HepG2 (cell line): ENCODE results near the gene COQ6. TPM values are rescaled to one million over a fixed set of nuclear protein-coding genes. Genes with fewer than 3 reads are reported as not detected.

Experiments used
- ATAC-seq: fragments of 200-7000 bp; cut with Tn5 transposase; 3 replicates; pipeline ENCODE4 v1.9.1; 2020; ENCODE audit warnings: mild to moderate bottlenecking, moderate library complexity
- BruUV-seq: library from RNA; stranded (reverse); fragments of 400-500 nt; replicated peaks from 2 replicates; lab custom pipeline; 2021; lab: Mats Ljungman, UMichigan
- CTCF ChIA-PET: fragments of 300-600 bp; formaldehyde crosslinking; extraction: SDS; loops from one replicate; lab custom pipeline; 2021; ENCODE audit warnings: low total read pairs, inconsistent platforms, low intra/inter-chr PET ratio; lab: Yijun Ruan, JAX
- POLR2A ChIA-PET: fragments of 350-600 bp; sonication (Branson Sonifier 250); formaldehyde crosslinking; loops from one replicate; lab custom pipeline; 2020; ENCODE audit warnings: antibody characterized with exemption, inconsistent platforms; lab: Yijun Ruan, JAX
- DNase-seq: peaks from one replicate; pipeline ENCODE4 v3.0.0-alpha.2; 2015; ENCODE audit warnings: low spot score
- FAIRE-seq: peaks from 3 replicates; lab custom pipeline; 2011; peaks lifted over from hg19 to GRCh38; lab: Jason Lieb, UNC
- H2AFZ ChIP-seq: one replicate; pipeline ENCODE4 v1.6.1; 2011; ENCODE audit warnings: low read length, inconsistent platforms
- H3K27ac ChIP-seq: fragments of 300-600 bp; 3 replicates; pipeline ENCODE4 v1.8.0; 2011; ENCODE audit warnings: mixed run types, mild to moderate bottlenecking, mixed read lengths, low read length, inconsistent platforms; ENCODE audit not compliant: insufficient read depth; ENCODE audit errors: extremely low read length
- H3K27me3 ChIP-seq, 2 experiments: fragments of 200-600 bp in 1 of 2; 2 replicates in 1 of 2; 3 replicates in 1 of 2; pipeline versions ENCODE4 v1.6.0 to v1.8.0; 2011; ENCODE audit warnings: low read length in 2 of 2, mild to moderate bottlenecking in 2 of 2, moderate library complexity in 2 of 2, inconsistent platforms in 1 of 2; ENCODE audit not compliant: insufficient read depth in 2 of 2, control insufficient read depth in 1 of 2
- H3K36me3 ChIP-seq, 2 experiments: fragments of 200-600 bp in 1 of 2; replicated peaks in 1 of 2; 2 replicates in 1 of 2; 3 replicates in 1 of 2; pipeline versions ENCODE4 v1.5.1 to v1.8.0; 2011; ENCODE audit warnings: low read length in 2 of 2, inconsistent platforms in 1 of 2; ENCODE audit not compliant: insufficient read depth in 2 of 2, control insufficient read depth in 1 of 2
- H3K4me1 ChIP-seq: 2 replicates; pipeline ENCODE4 v1.5.1; 2012; ENCODE audit warnings: low read length, inconsistent platforms; ENCODE audit not compliant: insufficient read depth
- H3K4me2 ChIP-seq: 2 replicates; pipeline ENCODE4 v1.6.0; 2011; ENCODE audit warnings: low read depth, low read length, inconsistent platforms
- H3K4me3 ChIP-seq, 3 experiments: fragments of 200-600 bp in 1 of 3; sonication (generic), shearing (Covaris generic) in 1 of 3; replicated peaks in 1 of 3; 2 replicates each; pipeline ENCODE4 v1.5.1; 2011 to 2016; ENCODE audit warnings: low read length in 3 of 3, inconsistent platforms in 2 of 3, low read depth in 2 of 3, mild to moderate bottlenecking in 2 of 3, control low read depth in 1 of 3, mixed read lengths in 1 of 3; ENCODE audit not compliant: insufficient read depth in 1 of 3
- H3K79me2 ChIP-seq: one replicate; pipeline ENCODE4 v1.6.1; 2011; ENCODE audit warnings: low read length, inconsistent platforms; ENCODE audit not compliant: insufficient read depth
- H3K9ac ChIP-seq: 2 replicates; pipeline ENCODE4 v1.6.0; 2011; ENCODE audit warnings: mild to moderate bottlenecking, low read depth, low read length, inconsistent platforms; ENCODE audit not compliant: insufficient read depth
- H3K9me3 ChIP-seq: 2 replicates; pipeline ENCODE4 v1.5.1; 2012; ENCODE audit warnings: mild to moderate bottlenecking, low read length
- H4K20me1 ChIP-seq: 2 replicates; pipeline ENCODE4 v1.6.0; 2011; ENCODE audit warnings: inconsistent platforms, mild to moderate bottlenecking, low read length, moderate library complexity; ENCODE audit not compliant: insufficient read depth
- ADNP ChIP-seq: sonication (generic); formaldehyde crosslinking; IDR thresholded peaks from 2 replicates; pipeline ENCODE4 v1.4.0; 2020; ENCODE audit warnings: missing genetic modification reagents
- AKAP8 ChIP-seq: sonication (generic); formaldehyde crosslinking; IDR thresholded peaks from 2 replicates; pipeline ENCODE4 v1.5.1; 2020; ENCODE audit warnings: mild to moderate bottlenecking, missing genetic modification reagents
- CHD4 ChIP-seq: fragments of 200-600 bp; sonication (generic); IDR thresholded peaks from 2 replicates; pipeline ENCODE4 v1.7.0; 2017; ENCODE audit warnings: mild to moderate bottlenecking, low read length, borderline replicate concordance
- JARID2 ChIP-seq: sonication (generic); formaldehyde crosslinking; IDR thresholded peaks from 2 replicates; pipeline ENCODE4 v1.8.1; 2023; ENCODE audit warnings: missing genetic modification reagents, inconsistent platforms; ENCODE audit not compliant: insufficient replicate concordance
- MED8 ChIP-seq: sonication (generic); formaldehyde crosslinking; IDR thresholded peaks from 2 replicates; pipeline ENCODE4 v1.8.1; 2023; ENCODE audit warnings: mild to moderate bottlenecking, missing genetic modification reagents; ENCODE audit not compliant: insufficient replicate concordance
- NFRKB ChIP-seq: fragments of 450-650 bp; IDR thresholded peaks from 2 replicates; pipeline ENCODE4 v1.6.1; 2017
- SALL1 ChIP-seq: sonication (generic); formaldehyde crosslinking; IDR thresholded peaks from 2 replicates; pipeline ENCODE4 v1.8.0; 2022; ENCODE audit warnings: mild to moderate bottlenecking, missing genetic modification reagents
- SSRP1 ChIP-seq: IDR thresholded peaks from 2 replicates; pipeline ENCODE4 v1.6.1; 2016; ENCODE audit warnings: control low read depth
- TARDBP ChIP-seq: sonication (generic); formaldehyde crosslinking; IDR thresholded peaks from 2 replicates; pipeline ENCODE4 v1.8.0; 2022; ENCODE audit warnings: mild to moderate bottlenecking, missing genetic modification reagents
- ZHX2 ChIP-seq, 2 experiments: sonication (generic) in 1 of 2; formaldehyde crosslinking in 1 of 2; IDR thresholded peaks; 2 replicates each; pipeline versions ENCODE4 v1.6.1 to v1.9.0; 2014 to 2022; ENCODE audit warnings: antibody characterized with exemption in 1 of 2, borderline replicate concordance in 1 of 2, inconsistent platforms in 1 of 2, low read depth in 1 of 2, missing genetic modification reagents in 1 of 2
- ZNF513 ChIP-seq: sonication (generic); formaldehyde crosslinking; conservative IDR thresholded peaks from 2 replicates; pipeline ENCODE4 v1.5.0; 2020; ENCODE audit warnings: missing genetic modification reagents
- ZNF724P ChIP-seq: sonication (generic); formaldehyde crosslinking; IDR thresholded peaks from 2 replicates; pipeline ENCODE4 v1.8.0; 2022; ENCODE audit warnings: missing genetic modification reagents, borderline replicate concordance
- ZNF766 ChIP-seq: sonication (generic); formaldehyde crosslinking; IDR thresholded peaks from 2 replicates; pipeline ENCODE4 v1.5.0; 2020; ENCODE audit warnings: missing genetic modification reagents, borderline replicate concordance
- WGBS: methylation state at CpG from one replicate; pipeline ENCODE4 v1.1.6; 2017; ENCODE audit warnings: low lambda C conversion rate; 5-methylcytosine and 5-hydroxymethylcytosine counted together
- in situ Hi-C: cut with HindIII; loops from 2 replicates; pipeline ENCODE4 v1.10.0; 2017; ENCODE audit warnings: low pct_unique_long_range_greater_than_20kb; ENCODE audit not compliant: extremely low pct_ligation_motif_present
- intact Hi-C: fragments of 100-400 bp; cut with micrococcal nuclease; formaldehyde crosslinking; loops from one replicate; pipeline ENCODE4 v1.10.0; 2022; ENCODE audit not compliant: unreplicated experiment
- polyA plus RNA-seq, 8 experiments: library from polyadenylated mRNA; depleted of rRNA in 3 of 8; stranded (reverse) in 7 of 8; unstranded in 1 of 8; fragments of >200 nt; fragmentation: Illumina TruSeq in 4 of 8; extraction: Trizol in 4 of 8; gene quantifications; 2 replicates each; pipeline versions ENCODE4 v1.2.1 to v1.2.3, GENCODE V29; 2011 to 2016; ENCODE audit warnings: low read depth in 4 of 8, missing spikeins in 1 of 8, mixed read lengths in 1 of 8; ENCODE audit not compliant: insufficient read depth in 1 of 8
- total RNA-seq, 5 experiments: library from RNA; depleted of rRNA; stranded (reverse); fragments of >200 nt; fragmentation: Illumina TruSeq; extraction: Trizol; gene quantifications; 2 replicates each; pipeline ENCODE4 v1.2.3, GENCODE V29; 2016; ENCODE audit warnings: low read depth in 1 of 5

COQ6 gene
- total and polyA plus RNA-seq, 2 of the 13 experiments (the other 11 are each of a cell fraction or from before 2014, with no cell fraction given) = 18.9 to 34.7 TPM

GRCh38 chr14:73944432-73945158 is 5.5 kb upstream of the COQ6 start:
- ChIA-PET CTCF (no interaction called here), POLR2A (no interaction called here)
- Histone ChIP-seq H2AFZ (no peak overlapping the region), H3K4me1 (peaks cover 10% of the 10 kb centered on the region), H3K4me2 (no peak overlapping the region), H4K20me1 (no peaks in the 10 kb centered on the region), H3K4me3 (no peak overlapping the region), H3K9me3 (no peaks in the 10 kb centered on the region), H3K27me3 (no peaks in the 10 kb centered on the region), H3K36me3 (peaks cover 4 to 12% of the 10 kb centered on the region in 2 experiments; a peak in 4 of 5 replicates), H3K79me2 (no peaks in the 10 kb centered on the region), H3K9ac (no peak overlapping the region), H3K27ac (no peak overlapping the region)
- DNase-seq (no peak), FAIRE-seq (no peak), ATAC-seq (no peak)
- WGBS = 95% methylated on average over 17 of the region's 17 CpGs
- TF ChIP-seq NFRKB (no peak), JARID2 (no peak), ZHX2 (IDR thresholded peaks at IDR 0.05; ENCODE audit: low read depth) (no peak), ZHX2 (CRISPR knock-in tag; IDR thresholded peaks at IDR 0.05; ENCODE audit: borderline replicate concordance) (no peak), ADNP (CRISPR knock-in tag) (no peak), TARDBP (CRISPR knock-in tag) (no peak), SSRP1 (CRISPR knock-in tag) (no peak), SALL1 (CRISPR knock-in tag) (no peak), AKAP8 (CRISPR knock-in tag) (no peak), MED8 (no peak), ZNF513 (no peak), ZNF766 (CRISPR knock-in tag) (no peak), CHD4 (no peak), ZNF724P (no peak)
- no TSS peak for BruUV-seq
- intact Hi-C loops (no loop called here), in situ Hi-C loops (no loop called here)
